ENCODE measurements around the gene DNMT3A. TPM values are rescaled to one million over a fixed set of nuclear protein-coding genes. Genes with fewer than 3 reads are reported as not detected.

The DNMT3A gene
- total RNA-seq, 1 donor from 2014 or later = 21.1 TPM

GRCh38 chr2:25297738-25298137 is 44.0 kb downstream of the DNMT3A start:
- ATAC-seq = no peak
- intact Hi-C loops (cut with micrococcal nuclease) = no loop called here
- DNase-seq = no peak

GRCh38 chr2:25295621-25296020 is 46.1 kb downstream of the DNMT3A start:
- DNase-seq = no peak
- ATAC-seq = no peak
- intact Hi-C loops (cut with micrococcal nuclease) = no loop called here

DNA sequence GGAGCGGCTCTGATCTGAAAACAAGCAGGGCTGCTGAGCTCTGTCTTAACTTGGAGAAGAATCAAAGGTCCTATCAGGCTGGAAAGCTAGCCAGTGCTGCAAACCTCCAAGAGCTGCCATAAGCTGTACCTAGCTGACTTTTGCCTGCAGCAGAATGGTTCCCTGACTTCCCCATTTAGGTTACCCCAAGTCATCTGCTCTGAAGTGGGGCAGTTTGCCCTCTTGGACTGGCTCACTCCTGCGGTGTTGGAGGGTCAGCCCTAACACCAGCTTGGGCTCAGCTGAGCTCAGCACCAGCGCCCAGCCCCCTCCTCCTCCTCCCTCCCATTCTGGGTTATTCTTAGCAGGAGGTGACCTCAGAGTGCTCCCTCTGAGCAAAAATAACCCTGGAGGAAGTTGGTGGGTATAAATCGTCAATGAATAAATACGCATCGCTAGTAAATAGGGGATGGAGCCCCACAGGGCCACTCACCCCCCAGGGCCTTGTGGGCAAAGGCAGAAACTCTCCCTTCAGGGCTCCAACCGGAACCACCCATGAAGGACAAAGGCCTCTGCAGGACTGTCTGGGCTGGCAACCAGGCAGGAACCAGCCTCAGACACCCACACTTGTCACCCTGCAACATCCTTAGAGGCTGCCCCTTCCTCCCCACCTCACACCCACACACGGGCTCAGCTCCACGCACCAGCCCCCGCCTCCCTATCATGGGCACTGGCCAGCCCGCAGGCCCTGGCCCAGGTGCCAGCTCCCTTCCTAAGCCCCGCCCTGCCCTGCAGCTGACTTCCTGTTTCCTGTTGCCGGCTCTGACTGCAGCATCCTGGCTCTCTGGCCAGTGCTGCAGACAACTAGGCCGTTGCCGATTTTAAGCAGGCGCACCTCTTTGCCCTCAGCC is 46.9 kb downstream of the DNMT3A start:
- ATAC-seq (peak; percentile 94), DNase-seq (peak; percentile 88)
- intact Hi-C loops (cut with micrococcal nuclease) = no loop called here

- intact Hi-C loops (cut with micrococcal nuclease) = no loop called here
- DNase-seq = peak; percentile 26
- no peak for ATAC-seq
Observed at GRCh38 chr2:25293958-25294562, 47.7 kb downstream of the DNMT3A start.

DNA sequence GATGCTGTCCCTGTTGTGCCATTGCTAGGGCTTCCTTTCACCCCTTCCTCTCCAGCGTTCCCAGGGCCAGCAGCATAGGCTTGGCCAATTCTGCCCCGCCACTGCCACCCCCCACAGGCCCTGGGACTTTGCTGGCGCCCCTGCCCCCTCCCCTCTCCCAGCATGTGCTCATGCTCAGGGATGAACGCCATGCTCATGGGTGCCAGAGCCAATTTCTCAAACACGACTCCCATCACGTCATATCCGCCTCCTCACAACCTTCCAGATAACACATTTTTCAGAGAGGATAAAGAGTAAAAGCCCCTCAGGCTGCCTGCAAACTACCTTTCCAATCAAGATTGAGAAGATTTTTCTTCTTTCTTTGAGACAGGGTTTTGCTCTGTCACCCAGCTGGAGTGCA is 48.6 kb downstream of the DNMT3A start:
- DNase-seq (peak; percentile 43), ATAC-seq (no peak)
- intact Hi-C loops (cut with micrococcal nuclease) = no loop called here

DNA sequence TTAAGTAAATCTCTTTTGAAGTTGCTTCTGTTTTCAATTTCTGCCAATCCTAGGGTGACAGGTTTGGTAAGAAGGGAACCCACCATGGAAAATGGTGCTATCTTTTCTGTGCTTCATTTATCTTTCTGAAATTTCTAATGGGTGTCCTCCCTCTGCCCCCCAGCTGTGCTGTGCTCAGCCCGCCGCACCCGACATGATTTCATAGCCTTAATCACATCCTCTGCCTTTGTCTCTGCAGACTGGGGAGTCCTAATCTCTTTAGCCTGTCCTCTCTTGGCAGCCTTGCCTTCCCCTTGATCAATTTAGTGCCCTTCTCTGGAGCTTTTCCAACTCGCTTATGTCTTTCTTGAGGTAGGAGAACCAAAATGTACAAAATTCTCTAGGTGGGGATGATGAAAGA is 49.3 kb downstream of the DNMT3A start:
- ATAC-seq = no peak
- DNase-seq = peak; percentile 10
- intact Hi-C loops (cut with micrococcal nuclease) = no loop called here

DNA sequence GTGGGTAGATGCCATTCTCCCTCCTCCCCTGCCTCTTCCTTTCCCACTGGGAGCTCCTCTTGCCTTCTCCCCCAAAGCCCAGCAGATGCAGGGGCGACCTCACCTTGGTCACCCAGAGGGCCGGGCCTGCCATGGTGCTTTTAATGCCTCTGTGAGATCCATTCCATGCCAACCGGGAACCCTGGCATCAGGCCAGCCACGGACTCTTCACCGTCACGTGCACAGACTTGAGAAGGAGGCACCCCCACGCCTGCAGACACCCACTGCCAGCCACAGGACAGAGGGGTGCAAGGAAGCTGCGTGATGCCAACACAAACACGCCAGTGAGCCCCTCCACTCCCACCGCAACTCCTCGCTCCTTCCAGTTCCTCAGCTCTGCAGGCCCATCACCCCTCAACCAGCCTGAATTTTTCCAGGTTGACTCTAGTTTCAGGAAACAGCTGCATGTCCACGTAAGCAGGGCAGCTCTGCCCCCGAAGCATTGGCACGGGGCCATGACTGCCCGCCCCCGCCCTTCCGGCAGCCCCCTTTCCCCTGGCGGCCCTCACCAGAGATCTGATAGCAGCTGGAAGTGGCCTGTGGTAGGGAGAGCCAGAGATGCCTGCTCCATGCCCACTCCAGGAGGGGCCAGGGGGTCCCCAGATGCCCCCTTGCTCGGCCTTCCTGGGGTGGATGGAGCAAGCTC is 50.8 kb downstream of the DNMT3A start:
- intact Hi-C loops (cut with micrococcal nuclease) = no loop called here
- ATAC-seq = no peak
- peak; percentile 58 for DNase-seq

DNA sequence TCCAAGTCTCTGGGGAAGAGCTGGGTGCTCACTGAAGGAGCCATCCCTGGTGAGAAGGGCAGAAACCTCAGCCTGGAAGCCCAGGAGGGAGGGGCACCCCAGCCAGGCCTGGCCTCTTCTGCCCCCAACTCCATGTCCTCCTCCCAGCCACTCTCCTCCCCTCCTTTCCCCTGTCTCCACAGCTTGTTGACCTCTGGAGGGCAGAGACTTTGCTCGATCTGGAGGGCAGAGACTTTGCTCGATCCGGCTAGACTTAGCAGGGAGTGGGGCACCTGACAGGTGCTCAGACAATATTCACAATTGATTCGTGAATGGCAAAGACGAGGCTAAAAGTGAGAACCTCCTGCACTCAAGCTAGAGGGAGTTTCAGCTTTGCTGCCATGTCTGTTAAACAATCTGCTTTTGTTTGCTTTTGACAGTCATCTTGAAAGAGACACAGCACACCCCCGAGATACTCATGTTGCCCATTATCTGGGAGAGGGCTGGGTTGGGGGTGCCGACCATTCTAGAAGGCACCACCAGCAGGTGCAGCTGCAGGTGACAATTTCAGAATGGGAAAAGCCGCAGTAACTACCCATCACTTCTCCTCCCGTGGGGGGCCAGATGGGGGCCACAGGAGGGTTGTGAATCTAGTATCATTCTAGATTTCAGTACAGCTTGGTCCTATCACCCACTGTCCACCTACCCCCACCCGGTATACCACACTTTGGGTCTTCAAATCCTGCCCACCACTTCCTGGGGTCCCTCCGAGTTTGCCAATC is 54.8 kb downstream of the DNMT3A start:
- no peak for ATAC-seq
- intact Hi-C loops (cut with micrococcal nuclease) = no loop called here
- DNase-seq = no peak

- intact Hi-C loops (cut with micrococcal nuclease) = no loop called here
- DNase-seq (peak; percentile 40), ATAC-seq (peak; percentile 58)
Observed at GRCh38 chr2:25286025-25286400, 55.7 kb downstream of the DNMT3A start.

DNA sequence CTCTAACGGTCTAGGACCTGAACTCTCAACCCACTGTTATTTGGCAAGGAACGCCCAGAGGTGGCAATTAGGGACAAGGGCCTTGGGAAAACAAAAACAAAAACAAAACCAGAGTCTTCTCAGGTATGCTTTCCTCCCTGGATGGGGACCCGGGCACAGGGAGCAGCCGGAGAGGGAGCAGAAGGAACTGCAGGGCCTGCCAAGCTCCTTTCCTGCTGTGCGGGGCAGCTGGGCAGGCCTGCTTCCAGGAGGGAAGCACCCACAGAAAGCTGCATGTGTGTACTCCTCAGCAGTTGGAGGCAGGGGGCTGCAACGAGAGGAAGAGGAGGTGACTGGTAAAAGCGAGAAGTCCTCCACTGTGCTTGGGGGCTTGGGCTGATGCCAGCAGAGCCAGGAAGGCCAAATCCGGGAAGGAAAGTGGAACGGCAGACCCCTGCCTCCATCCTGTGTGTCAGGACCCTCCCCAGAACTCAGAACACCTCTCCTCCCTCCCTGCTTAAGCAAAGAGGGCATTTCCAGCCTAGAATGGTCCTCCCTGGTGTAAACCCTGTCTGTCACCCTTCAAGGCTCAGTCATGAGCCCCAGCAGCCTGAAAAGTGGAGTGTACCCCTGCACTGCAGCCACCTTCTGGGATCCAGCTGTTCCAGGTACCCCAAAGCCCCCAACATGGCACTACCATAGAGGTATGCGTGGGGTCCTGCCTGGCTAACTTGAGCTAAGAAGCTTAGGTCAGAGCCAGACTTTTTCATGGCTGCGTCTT is 56.3 kb downstream of the DNMT3A start:
- DNase-seq (no peak), ATAC-seq (no peak)
- intact Hi-C loops (cut with micrococcal nuclease) = no loop called here

GRCh38 chr2:25284756-25285155 is 57.0 kb downstream of the DNMT3A start:
- ATAC-seq = no peak
- no peak for DNase-seq
- intact Hi-C loops (cut with micrococcal nuclease) = no loop called here

- DNase-seq (no peak), ATAC-seq (no peak)
- intact Hi-C loops (cut with micrococcal nuclease) = no loop called here
Observed at GRCh38 chr2:25283921-25284320, 57.8 kb downstream of the DNMT3A start.

GRCh38 chr2:25281941-25282340 is 59.8 kb downstream of the DNMT3A start:
- ATAC-seq = no peak
- DNase-seq = no peak
- intact Hi-C loops (cut with micrococcal nuclease) = no loop called here

DNA sequence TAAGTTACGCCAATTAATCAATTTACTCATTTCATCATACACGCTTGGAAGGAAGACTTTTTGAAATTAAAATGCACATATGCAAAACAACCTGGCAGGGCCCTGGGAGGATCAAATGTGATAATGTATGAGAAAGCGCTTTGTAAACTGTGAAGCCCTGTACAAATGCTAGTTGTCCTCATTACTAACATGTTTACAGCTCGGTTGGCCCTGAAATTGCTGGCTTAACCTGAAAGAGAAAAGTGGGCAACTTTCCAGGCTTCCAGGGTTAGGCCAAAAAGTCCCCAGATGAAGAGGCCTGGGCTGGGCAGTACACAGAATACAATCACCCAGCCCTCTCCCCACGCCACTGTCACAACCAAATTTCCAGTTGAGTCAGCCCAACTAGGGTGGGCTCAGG is 60.2 kb downstream of the DNMT3A start:
- DNase-seq (no peak), ATAC-seq (no peak)
- intact Hi-C loops (cut with micrococcal nuclease) = no loop called here

DNA sequence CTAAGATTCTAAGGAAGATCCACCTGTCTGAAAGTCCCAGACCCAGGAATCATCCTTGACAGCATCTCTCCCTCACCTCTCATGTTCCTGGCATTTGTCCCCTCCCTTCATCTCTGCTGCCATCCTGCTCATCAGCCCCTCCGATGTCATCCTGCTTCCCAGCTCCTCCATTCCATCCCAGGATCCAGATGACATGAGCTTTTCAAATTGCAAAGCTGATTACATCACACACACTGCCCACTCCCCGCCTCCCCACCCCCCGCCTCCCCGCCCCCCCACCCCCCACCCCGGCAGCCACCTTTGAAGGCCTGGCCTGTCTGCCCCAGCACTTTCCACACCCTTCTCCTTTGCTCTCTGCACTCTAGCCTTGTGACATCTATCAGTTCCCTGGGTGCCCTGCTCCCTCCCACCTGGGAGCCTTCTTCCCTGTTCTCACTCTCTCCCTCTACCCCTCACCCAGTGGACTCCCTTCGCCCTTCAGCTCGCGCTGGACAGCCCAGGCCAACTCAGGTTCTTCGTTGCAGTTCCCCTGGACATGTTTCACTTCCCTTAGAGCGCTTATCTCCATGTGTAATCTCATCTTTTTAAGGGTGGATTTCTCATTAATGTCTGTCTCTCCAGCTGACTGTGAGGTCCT is 61.6 kb downstream of the DNMT3A start:
- intact Hi-C loops (cut with micrococcal nuclease) = no loop called here
- no peak for DNase-seq
- ATAC-seq = no peak

DNA sequence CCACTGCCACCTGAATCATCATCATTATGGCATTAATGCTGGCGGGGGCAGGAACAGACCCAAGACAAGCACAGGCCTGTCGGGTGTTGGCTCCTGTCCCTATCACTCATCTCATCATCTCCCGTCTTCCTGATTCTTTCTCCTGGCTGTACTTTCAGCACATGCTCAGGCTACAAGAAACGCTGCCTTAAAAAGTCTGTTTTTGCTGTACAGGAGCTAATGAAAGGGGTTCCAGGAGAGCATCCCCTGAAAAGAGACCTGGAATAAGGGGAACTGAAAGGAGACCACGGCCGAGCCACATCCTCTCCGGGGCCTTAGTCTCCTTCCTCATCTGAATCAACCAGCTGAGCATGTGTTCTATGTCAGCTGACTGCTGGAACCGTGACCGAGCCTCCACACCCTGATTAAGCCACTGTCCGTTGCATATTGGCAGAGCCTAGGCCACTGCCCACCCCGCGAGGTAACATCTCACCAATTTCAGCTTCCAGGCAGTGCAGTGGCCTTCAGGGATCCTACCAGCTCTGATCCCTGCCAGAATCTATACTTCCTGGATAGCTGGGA is 62.6 kb downstream of the DNMT3A start:
- peak; percentile 74 for ATAC-seq
- intact Hi-C loops (cut with micrococcal nuclease) = no loop called here

GRCh38 chr2:25276569-25277465 is 64.9 kb downstream of the DNMT3A start:
- DNase-seq (peak; percentile 81), ATAC-seq (peak; percentile 54)
- intact Hi-C loops (cut with micrococcal nuclease) = no loop called here

More for the DNA sequence above, 62.6 kb downstream of the DNMT3A start:
- DNase-seq = peak; percentile 74
